DOHH2 (cell line): Measurements from ENCODE around the gene NFIX.

ENCODE experiments used
- H3F3A ChIP-seq: fragments of 200-600 bp; sonication (generic), shearing (Covaris generic); 2 replicates; pipeline ENCODE4 v1.6.0; 2016; ENCODE audit warnings: antibody characterized with exemption, mild to moderate bottlenecking; ENCODE audit not compliant: control insufficient read depth, insufficient read depth
- H3K27ac ChIP-seq: fragments of 200-600 bp; sonication (generic); 2 replicates; pipeline ENCODE4 v1.5.1; 2014; ENCODE audit warnings: low read depth, mild to moderate bottlenecking, low read length, moderate library complexity
- H3K27me3 ChIP-seq: fragments of 200-600 bp; sonication (generic); 2 replicates; pipeline ENCODE4 v1.6.1; 2014; ENCODE audit warnings: mild to moderate bottlenecking, low read length, mixed read lengths; ENCODE audit not compliant: control insufficient read depth
- H3K36me3 ChIP-seq: fragments of 200-600 bp; sonication (generic); 2 replicates; pipeline ENCODE4 v1.6.1; 2014; ENCODE audit warnings: mild to moderate bottlenecking, low read length, moderate library complexity, mixed read lengths; ENCODE audit not compliant: control insufficient read depth
- H3K4me1 ChIP-seq: fragments of 200-600 bp; sonication (generic); 2 replicates; pipeline ENCODE4 v1.6.1; 2014; ENCODE audit warnings: mild to moderate bottlenecking, low read length, mixed read lengths; ENCODE audit not compliant: control insufficient read depth
- H3K4me2 ChIP-seq: fragments of 200-600 bp; sonication (generic); 2 replicates; pipeline ENCODE4 v1.6.0; 2014; ENCODE audit warnings: mild to moderate bottlenecking, low read length, moderate library complexity
- H3K4me3 ChIP-seq: fragments of 200-600 bp; sonication (generic); 2 replicates; pipeline ENCODE4 v1.5.1; 2014; ENCODE audit warnings: mild to moderate bottlenecking, low read length, mixed read lengths
- H3K79me2 ChIP-seq: fragments of 200-600 bp; sonication (generic); 2 replicates; pipeline ENCODE4 v1.6.1; 2014; ENCODE audit warnings: mild to moderate bottlenecking, low read length, mixed read lengths; ENCODE audit not compliant: control insufficient read depth
- H3K9me2 ChIP-seq: fragments of 200-600 bp; sonication (generic); replicated peaks from 2 replicates; pipeline ENCODE4 v1.6.1; 2014; ENCODE audit warnings: mild to moderate bottlenecking, low read length, mixed read lengths; ENCODE audit not compliant: control insufficient read depth
- H3K9me3 ChIP-seq: fragments of 200-600 bp; sonication (generic); 2 replicates; pipeline ENCODE4 v1.6.1; 2014; ENCODE audit warnings: antibody characterized with exemption, low read length, mixed read lengths; ENCODE audit not compliant: control insufficient read depth, insufficient read depth
- H4K20me1 ChIP-seq: fragments of 200-600 bp; sonication (generic); 2 replicates; pipeline ENCODE4 v1.6.0; 2014; ENCODE audit warnings: low read depth, mild to moderate bottlenecking, antibody characterized with exemption, low read length, moderate library complexity; ENCODE audit not compliant: control insufficient read depth, insufficient read depth
- CTCF ChIP-seq: fragments of 200-600 bp; sonication (generic); IDR thresholded peaks from one replicate; pipeline ENCODE4 v1.5.1; 2014; ENCODE audit warnings: antibody characterized with exemption, mild to moderate bottlenecking, low read depth, low read length; ENCODE audit not compliant: poor library complexity, severe bottlenecking
- EZH2phosphoT487 ChIP-seq: fragments of 200-600 bp; sonication (generic); IDR thresholded peaks from 2 replicates; pipeline ENCODE4 v1.6.1; 2017; ENCODE audit warnings: borderline replicate concordance, mild to moderate bottlenecking, antibody characterized with exemption, low read length, moderate library complexity, mixed read lengths

The NFIX gene

GRCh38 chr19:13016245-13016627 lies 21.0 kb downstream of the NFIX start:
- Histone ChIP-seq H3F3A (no peaks in the 10 kb centered on the region), H3K4me3 (no peak overlapping the region), H3K27me3 (peaks cover 54% of the 10 kb centered on the region), H4K20me1 (no peaks in the 10 kb centered on the region), H3K27ac (no peak overlapping the region), H3K79me2 (no peaks in the 10 kb centered on the region), H3K4me2 (no peak overlapping the region), H3K9me2 (no peaks in the 10 kb centered on the region), H3K9me3 (no peaks in the 10 kb centered on the region), H3K36me3 (no peaks in the 10 kb centered on the region), H3K4me1 (no peaks in the 10 kb centered on the region)
- no peak for TF ChIP-seq EZH2phosphoT487
- TF ChIP-seq CTCF: no peak

GRCh38 chr19:13016628-13017305 lies 21.5 kb downstream of the NFIX start:
- no peaks in the 10 kb centered on the region for H3K4me1 ChIP-seq
- peaks cover 58% of the 10 kb centered on the region for H3K27me3 ChIP-seq
- no peaks in the 10 kb centered on the region for H3K9me3 ChIP-seq
- H3K36me3 ChIP-seq: no peaks in the 10 kb centered on the region
- no peak overlapping the region for H3K4me3 ChIP-seq
- H3K9me2 ChIP-seq: no peaks in the 10 kb centered on the region
- H3K4me2 ChIP-seq: no peak overlapping the region
- no peaks in the 10 kb centered on the region for H3K79me2 ChIP-seq
- H3K27ac ChIP-seq: no peak overlapping the region
- no peaks in the 10 kb centered on the region for H3F3A ChIP-seq
- TF ChIP-seq CTCF (no peak), EZH2phosphoT487 (no peak)
- no peaks in the 10 kb centered on the region for H4K20me1 ChIP-seq

GRCh38 chr19:13017306-13018034 lies 22.2 kb downstream of the NFIX start:
- H3K27me3 ChIP-seq: peaks cover 63% of the 10 kb centered on the region
- H3K4me1 ChIP-seq: no peaks in the 10 kb centered on the region
- H3K79me2 ChIP-seq: no peaks in the 10 kb centered on the region
- no peak overlapping the region for H3K4me2 ChIP-seq
- H3K9me3 ChIP-seq: no peaks in the 10 kb centered on the region
- TF ChIP-seq CTCF: no peak
- TF ChIP-seq EZH2phosphoT487: no peak
- H3K36me3 ChIP-seq: no peaks in the 10 kb centered on the region
- no peak overlapping the region for H3K4me3 ChIP-seq
- no peaks in the 10 kb centered on the region for H4K20me1 ChIP-seq
- H3K27ac ChIP-seq: no peak overlapping the region
- no peaks in the 10 kb centered on the region for H3K9me2 ChIP-seq
- no peaks in the 10 kb centered on the region for H3F3A ChIP-seq
